Right atrium auricular region (tissue), 2 donors: ENCODE results near the gene TRIM75. TPM values are rescaled to one million over a fixed set of nuclear protein-coding genes. Genes with fewer than 3 reads are reported as not detected.
"Not testable (repeated sequence)": the region's sequence is repeated elsewhere in the genome, so short reads cannot be mapped to it uniquely, and the experiment has no call there.

Experiments used
- DNase-seq: peaks from one replicate; pipeline ENCODE4 v3.0.0-alpha.2; 2019; ENCODE audit warnings: low spot score
- H3K27ac ChIP-seq, 2 donors: fragments of 200-600 bp; sonication (generic); 1 replicate in 1 of 2; 2 replicates in 1 of 2; pipeline ENCODE4 v1.5.1; 2016 to 2019
- H3K27me3 ChIP-seq, 2 donors: fragments of 200-600 bp; sonication (generic); one replicate each; pipeline versions ENCODE4 v1.5.1 to v1.6.0; 2017 to 2019
- H3K36me3 ChIP-seq: fragments of 200-600 bp; sonication (generic); one replicate; pipeline ENCODE4 v1.5.1; 2016
- H3K4me1 ChIP-seq, 2 donors: fragments of 200-600 bp; sonication (generic); one replicate each; pipeline versions ENCODE4 v1.5.1 to v1.6.0; 2017 to 2019
- H3K4me3 ChIP-seq, 2 donors: fragments of 200-600 bp; sonication (generic); 1 replicate in 1 of 2; 2 replicates in 1 of 2; pipeline ENCODE4 v1.5.1; 2017 to 2019; ENCODE audit warnings: mild to moderate bottlenecking in 1 of 2, moderate library complexity in 1 of 2
- H3K9me3 ChIP-seq, 2 donors: fragments of 200-600 bp; sonication (generic); one replicate each; pipeline ENCODE4 v1.5.1; 2019
- CTCF ChIP-seq, 2 donors: fragments of 200-600 bp; sonication (generic); IDR thresholded peaks; one replicate each; pipeline ENCODE4 v1.5.1; 2019; ENCODE audit warnings: antibody characterized with exemption in 2 of 2
- total RNA-seq, 2 donors: library from RNA; depleted of rRNA; stranded (reverse); fragments of >200 nt; gene quantifications; one replicate each; pipeline ENCODE4 v1.1.0, GENCODE V29; 2016

Gene TRIM75
- total RNA-seq, 2 donors from 2014 or later: not detected

- H3K4me3 ChIP-seq: no peak overlapping the region
- H3K27me3 ChIP-seq: no peaks in the 10 kb centered on the region
- no peak for DNase-seq
- H3K27ac ChIP-seq: no peak overlapping the region
- no peak for TF ChIP-seq CTCF (IDR thresholded peaks at IDR 0.05)
- H3K4me1 ChIP-seq: no peaks in the 10 kb centered on the region
- no peaks in the 10 kb centered on the region for H3K9me3 ChIP-seq
- H3K36me3 ChIP-seq: no peaks in the 10 kb centered on the region
Measured at GRCh38 chr4:165058666-165059065, 5.0 kb downstream of the TRIM75 start.

- DNase-seq: no peak
- Histone ChIP-seq H3K27me3 (no peaks in the 10 kb centered on the region), H3K4me1 (no peaks in the 10 kb centered on the region), H3K4me3 (no peak overlapping the region), H3K36me3 (no peaks in the 10 kb centered on the region), H3K27ac (no peak overlapping the region), H3K9me3 (no peaks in the 10 kb centered on the region)
- no peak for TF ChIP-seq CTCF (IDR thresholded peaks at IDR 0.05)
Measured at GRCh38 chr4:165059386-165059785, 5.7 kb downstream of the TRIM75 start.

- TF ChIP-seq CTCF (IDR thresholded peaks at IDR 0.05): peak in 1 of 2 donors; percentile 20
- no peak for DNase-seq
- no peak overlapping the region for H3K27ac ChIP-seq
- H3K9me3 ChIP-seq: no peaks in the 10 kb centered on the region
- H3K36me3 ChIP-seq: no peaks in the 10 kb centered on the region
- no peaks in the 10 kb centered on the region for H3K4me1 ChIP-seq
- H3K4me3 ChIP-seq: no peak overlapping the region
- no peaks in the 10 kb centered on the region for H3K27me3 ChIP-seq
Measured at GRCh38 chr4:165060938-165061337, 7.3 kb downstream of the TRIM75 start.

GRCh38 chr4:165070560-165070959 is 16.9 kb downstream of the TRIM75 start:
- no peak overlapping the region for H3K27ac ChIP-seq
- no peak overlapping the region for H3K4me3 ChIP-seq
- TF ChIP-seq CTCF (IDR thresholded peaks at IDR 0.05): no peak
- no peak for DNase-seq
- no peaks in the 10 kb centered on the region for H3K4me1 ChIP-seq
- H3K9me3 ChIP-seq: no peaks in the 10 kb centered on the region
- no peaks in the 10 kb centered on the region for H3K36me3 ChIP-seq
- no peaks in the 10 kb centered on the region for H3K27me3 ChIP-seq

- H3K36me3 ChIP-seq, H3K4me1 ChIP-seq, H3K27ac ChIP-seq, H3K9me3 ChIP-seq, H3K27me3 ChIP-seq: not testable (repeated sequence)
- peak overlapping the region in 1 of 2 donors; percentile 6 for H3K4me3 ChIP-seq
- DNase-seq: peak; percentile 40
Measured at GRCh38 chr4:165073346-165073745, 19.7 kb downstream of the TRIM75 start.

GRCh38 chr4:165077034-165077578 is 23.4 kb downstream of the TRIM75 start:
- H3K27ac ChIP-seq: no peak overlapping the region
- H3K36me3 ChIP-seq: peaks cover 16% of the 10 kb centered on the region
- H3K9me3 ChIP-seq: no peaks in the 10 kb centered on the region
- TF ChIP-seq CTCF (IDR thresholded peaks at IDR 0.05): no peak
- no peak overlapping the region for H3K4me3 ChIP-seq
- no peaks in the 10 kb centered on the region for H3K27me3 ChIP-seq
- DNase-seq: peak; percentile 18
- H3K4me1 ChIP-seq: no peaks in the 10 kb centered on the region
